ENCODE data around the gene DHPS. TPM values are rescaled to one million over a fixed set of nuclear protein-coding genes. Genes with fewer than 3 reads are reported as not detected.

The DHPS gene
- total RNA-seq, 4 donors from 2014 or later, result 117 to 180 (median 160) TPM

GRCh38 chr19:12694641-12695040 is 13.0 kb upstream of the DHPS start:
- Histone ChIP-seq H3K27me3 (no peaks in the 10 kb centered on the region), H3K4me3 (no peak overlapping the region), H3K4me1 (peaks cover 0 to 23% (median 11%) of the 10 kb centered on the region in 4 donors), H3K36me3 (peaks cover 0 to 22% (median 0%) of the 10 kb centered on the region in 3 donors), H3K27ac (no peak overlapping the region), H3K9me3 (no peaks in the 10 kb centered on the region)
- 93 to 95% methylated on average over 8 to 16 of the region's 16 CpGs for WGBS, 2 donors
- TF ChIP-seq POLR2A (IDR thresholded peaks at IDR 0.05) (no peak), EP300 (IDR thresholded peaks at IDR 0.05) (no peak)
- TF ChIP-seq, protein P1, sequence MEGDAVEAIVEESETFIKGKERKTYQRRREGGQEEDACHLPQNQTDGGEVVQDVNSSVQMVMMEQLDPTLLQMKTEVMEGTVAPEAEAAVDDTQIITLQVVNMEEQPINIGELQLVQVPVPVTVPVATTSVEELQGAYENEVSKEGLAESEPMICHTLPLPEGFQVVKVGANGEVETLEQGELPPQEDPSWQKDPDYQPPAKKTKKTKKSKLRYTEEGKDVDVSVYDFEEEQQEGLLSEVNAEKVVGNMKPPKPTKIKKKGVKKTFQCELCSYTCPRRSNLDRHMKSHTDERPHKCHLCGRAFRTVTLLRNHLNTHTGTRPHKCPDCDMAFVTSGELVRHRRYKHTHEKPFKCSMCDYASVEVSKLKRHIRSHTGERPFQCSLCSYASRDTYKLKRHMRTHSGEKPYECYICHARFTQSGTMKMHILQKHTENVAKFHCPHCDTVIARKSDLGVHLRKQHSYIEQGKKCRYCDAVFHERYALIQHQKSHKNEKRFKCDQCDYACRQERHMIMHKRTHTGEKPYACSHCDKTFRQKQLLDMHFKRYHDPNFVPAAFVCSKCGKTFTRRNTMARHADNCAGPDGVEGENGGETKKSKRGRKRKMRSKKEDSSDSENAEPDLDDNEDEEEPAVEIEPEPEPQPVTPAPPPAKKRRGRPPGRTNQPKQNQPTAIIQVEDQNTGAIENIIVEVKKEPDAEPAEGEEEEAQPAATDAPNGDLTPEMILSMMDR (IDR thresholded peaks at IDR 0.05), result no peak
- DNase-seq (ENCODE audit: low spot score in 2 of 2), result no peak

GRCh38 chr19:12692960-12693359 is 11.3 kb upstream of the DHPS start:
- WGBS, 2 donors, result 88 to 100% methylated on average over 5 of the region's 5 CpGs
- DNase-seq (ENCODE audit: low spot score in 2 of 2), result no peak
- Histone ChIP-seq H3K27ac (no peak overlapping the region), H3K9me3 (no peaks in the 10 kb centered on the region), H3K36me3 (peaks cover 0 to 26% (median 0%) of the 10 kb centered on the region in 3 donors), H3K27me3 (no peaks in the 10 kb centered on the region), H3K4me1 (peaks cover 0 to 23% (median 11%) of the 10 kb centered on the region in 4 donors), H3K4me3 (no peak overlapping the region)
- TF ChIP-seq EP300 (IDR thresholded peaks at IDR 0.05), result no peak
- TF ChIP-seq, protein P1 (IDR thresholded peaks at IDR 0.05), result no peak
- TF ChIP-seq POLR2A (IDR thresholded peaks at IDR 0.05), result no peak

DNA sequence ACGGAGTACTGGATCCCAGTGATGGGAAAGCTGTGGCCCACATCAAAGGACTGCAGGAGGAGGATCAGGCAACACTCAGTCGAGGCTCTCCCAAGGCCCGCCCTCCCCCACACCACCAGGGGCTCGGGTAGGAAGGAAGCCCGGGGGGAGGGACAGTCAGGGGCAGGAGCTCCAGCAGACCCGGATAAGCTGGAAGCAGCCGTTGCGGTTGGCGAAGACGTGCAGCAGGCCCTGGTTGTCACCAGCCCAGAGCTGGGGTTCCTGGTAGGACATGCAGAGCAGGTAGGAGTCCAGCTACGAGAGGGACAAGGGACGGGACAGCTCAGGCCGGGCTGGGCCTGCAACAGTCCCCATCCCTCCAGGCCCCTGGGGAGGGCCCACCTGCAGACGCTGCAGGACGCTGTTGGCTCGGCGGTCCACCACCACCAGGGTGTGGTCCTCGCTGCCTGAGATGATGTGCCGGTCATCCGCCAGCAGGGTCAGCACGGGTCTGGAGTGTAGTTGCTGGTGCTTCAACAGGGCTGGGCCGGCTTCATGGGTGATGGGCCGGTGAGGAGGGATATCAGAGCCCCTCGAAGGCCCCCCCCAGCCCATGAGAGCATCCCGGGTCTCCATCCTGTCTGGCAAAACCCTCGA is 8.0 kb upstream of the DHPS start:
- H3K4me3 ChIP-seq, result no peak overlapping the region
- no peak for TF ChIP-seq POLR2A (IDR thresholded peaks at IDR 0.05)
- TF ChIP-seq, protein P1 (IDR thresholded peaks at IDR 0.05), result no peak
- TF ChIP-seq EP300 (IDR thresholded peaks at IDR 0.05), result no peak
- 71 to 86% methylated on average over 12 to 18 of the region's 26 CpGs for WGBS, 2 donors

DNA sequence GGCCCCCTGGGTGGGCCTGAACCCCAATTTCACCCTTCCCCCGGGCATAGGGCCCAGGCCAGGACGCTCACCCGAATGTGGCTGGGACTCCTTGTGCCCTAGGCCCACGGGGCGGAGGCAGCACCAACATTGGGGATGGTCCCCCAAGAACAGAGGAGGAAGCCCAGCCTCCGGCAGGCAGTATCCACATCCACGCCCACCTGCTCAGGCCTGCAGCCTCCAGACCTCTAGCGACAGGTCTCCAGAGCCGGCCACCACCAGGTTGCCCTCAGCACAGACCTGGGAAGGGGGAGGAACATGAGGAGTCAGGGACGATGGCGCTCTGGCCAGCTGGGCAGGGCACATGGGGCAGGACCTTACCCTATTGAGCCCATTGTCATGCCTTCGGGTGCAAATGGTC is 7.3 kb upstream of the DHPS start:
- no peak for TF ChIP-seq EP300 (IDR thresholded peaks at IDR 0.05)
- TF ChIP-seq, protein P1 (IDR thresholded peaks at IDR 0.05), result no peak
- TF ChIP-seq POLR2A (IDR thresholded peaks at IDR 0.05), result no peak
- Histone ChIP-seq H3K36me3 (peaks cover 0 to 32% (median 0%) of the 10 kb centered on the region in 3 donors), H3K4me3 (no peak overlapping the region), H3K27ac (no peak overlapping the region), H3K27me3 (no peaks in the 10 kb centered on the region), H3K4me1 (no peaks in the 10 kb centered on the region), H3K9me3 (no peaks in the 10 kb centered on the region)
- DNase-seq (ENCODE audit: low spot score in 2 of 2), result no peak
- WGBS, 2 donors, result 91 to 92% methylated on average over 6 to 12 of the region's 12 CpGs

More for the DNA sequence above, 8.0 kb upstream of the DHPS start:
- DNase-seq (ENCODE audit: low spot score in 2 of 2), result no peak
- no peaks in the 10 kb centered on the region for H3K9me3 ChIP-seq
- no peaks in the 10 kb centered on the region for H3K27me3 ChIP-seq
- H3K4me1 ChIP-seq, result peaks cover 0 to under 1% (median 0%) of the 10 kb centered on the region in 4 donors
- H3K36me3 ChIP-seq, result peaks cover 0 to 32% (median 0%) of the 10 kb centered on the region in 3 donors
- H3K27ac ChIP-seq, result no peak overlapping the region

- WGBS, 2 donors, result 72 to 80% methylated on average over 8 to 9 of the region's 9 CpGs
- Histone ChIP-seq H3K36me3 (peaks cover 0 to 32% (median 0%) of the 10 kb centered on the region in 3 donors), H3K4me3 (no peak within 1 kb of the TSS), H3K4me1 (no peaks in the 10 kb centered on the region), H3K27me3 (no peaks in the 10 kb centered on the region), H3K9me3 (no peaks in the 10 kb centered on the region), H3K27ac (no peak within 1 kb of the TSS)
- TF ChIP-seq POLR2A (IDR thresholded peaks at IDR 0.05), result no peak
- TF ChIP-seq, protein P1 (IDR thresholded peaks at IDR 0.05), result no peak
- DNase-seq (ENCODE audit: low spot score in 2 of 2), result no peak
Measured at GRCh38 chr19:12687496-12688196, 6.0 kb upstream of the DHPS start, which contains the start of gene GNG14. Gene GNG14, plus strand, starts transcription at chr19:12687998. Its CDS starts 51 bp downstream, at chr19:12688049.
